GM18526 (cell line): Measurements from ENCODE around the gene RCBTB2.

ENCODE experiments used
- POLR2A ChIP-seq: IDR thresholded peaks from 3 replicates; pipeline ENCODE4 v1.6.1; 2011; ENCODE audit not compliant: insufficient read length; ENCODE audit errors: extremely low read depth

The RCBTB2 gene

DNA sequence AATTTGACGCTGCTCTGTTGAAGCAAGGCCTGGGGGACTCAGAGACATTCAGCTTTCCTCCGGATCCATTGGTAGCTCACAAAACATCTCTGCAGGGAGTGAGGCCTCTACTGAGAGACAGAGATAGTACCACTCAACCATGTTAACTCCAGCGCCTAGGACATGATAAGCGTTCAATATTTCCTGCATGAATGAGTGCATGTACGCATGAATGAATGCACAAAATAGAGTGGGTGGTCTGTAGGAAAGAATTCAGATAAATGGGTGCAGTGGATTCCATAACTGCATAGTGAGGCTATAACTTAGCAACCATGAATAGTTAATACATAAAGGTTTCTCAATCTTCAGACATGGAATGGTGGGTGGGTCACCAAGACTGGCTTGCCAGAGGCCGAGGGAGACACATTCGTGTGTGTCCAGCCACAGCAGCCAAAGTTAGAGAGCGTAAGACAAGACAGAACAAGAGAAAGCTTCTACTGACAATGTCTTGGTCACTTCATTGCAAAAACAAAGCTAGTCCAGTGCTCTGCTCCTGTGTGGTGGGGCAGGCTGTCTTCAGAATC lies 36.3 kb upstream of the RCBTB2 start:
- TF ChIP-seq POLR2A = no peak

DNA sequence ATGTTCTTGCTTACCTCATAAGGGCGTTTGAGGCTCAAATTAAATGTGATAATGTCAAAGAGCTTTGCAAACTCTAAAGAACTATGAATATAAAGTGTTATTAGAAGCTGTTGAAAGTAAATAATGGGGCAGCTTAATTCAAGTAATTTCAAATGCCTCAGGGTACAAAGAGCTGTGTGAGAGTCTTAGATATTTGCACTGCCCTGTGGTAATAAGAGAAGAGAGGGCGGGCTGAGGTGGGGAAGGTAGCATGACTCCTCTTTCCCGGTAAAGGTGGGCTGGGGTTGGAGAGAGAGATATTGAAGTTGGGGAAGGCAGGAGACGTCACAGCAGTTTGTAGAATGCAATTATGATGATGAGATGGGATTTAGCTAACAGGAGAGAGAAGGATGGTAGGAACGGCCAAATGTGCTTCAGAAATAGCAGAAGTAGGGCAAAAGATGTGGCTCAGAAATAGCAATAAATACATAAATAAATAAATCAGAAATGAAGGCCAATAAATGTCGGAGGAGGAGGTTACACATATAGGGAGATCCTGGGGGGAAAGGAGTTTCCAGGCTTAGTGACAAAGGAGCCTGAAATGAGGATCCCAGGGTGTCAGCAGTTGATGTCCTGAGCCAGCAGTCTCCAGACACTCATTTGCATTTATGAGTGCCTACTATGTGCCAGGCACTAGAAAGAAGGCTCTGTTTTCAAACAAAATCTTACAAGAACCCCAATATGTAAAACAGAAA lies 35.7 kb upstream of the RCBTB2 start:
- TF ChIP-seq POLR2A = no peak

DNA sequence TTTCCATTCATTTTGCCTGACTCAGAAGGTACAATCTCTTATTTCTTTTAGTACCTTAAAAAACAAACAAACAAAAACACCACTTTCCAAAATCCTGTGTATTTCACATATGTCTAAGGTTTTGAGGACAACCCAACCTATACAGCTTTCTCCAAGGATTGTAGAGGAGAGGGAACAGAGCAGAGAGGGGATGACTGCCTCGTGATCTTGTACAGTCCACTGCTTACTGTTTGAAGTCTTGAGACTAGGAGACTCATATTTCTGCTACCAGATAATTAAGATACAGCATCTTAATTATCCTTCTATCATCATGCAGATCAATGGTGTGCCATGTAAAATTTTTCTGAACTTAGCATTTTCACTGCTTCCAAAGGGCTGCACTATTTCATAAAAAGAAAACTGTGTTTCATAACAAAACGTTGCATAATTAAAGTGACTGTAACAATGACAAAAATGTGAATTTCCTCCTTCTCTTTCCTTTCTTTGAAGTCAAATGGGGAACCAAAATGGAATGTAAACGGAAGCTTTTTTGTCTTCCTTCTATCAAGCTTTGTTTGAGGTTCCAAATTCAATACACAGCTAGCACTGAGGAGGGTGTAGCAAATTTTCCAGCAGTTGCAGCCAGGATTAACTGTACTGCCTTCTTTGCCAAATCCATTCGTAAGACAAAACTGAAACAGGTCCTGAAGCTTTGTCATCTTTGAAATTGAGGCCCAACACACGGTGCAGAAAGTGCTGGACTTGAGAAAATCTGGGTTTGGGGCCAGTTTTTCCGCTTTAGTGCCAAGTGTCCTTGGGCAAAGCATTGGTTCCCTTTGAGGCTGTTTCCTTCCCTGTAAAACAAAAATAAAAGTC lies 34.9 kb upstream of the RCBTB2 start:
- TF ChIP-seq POLR2A = no peak

DNA sequence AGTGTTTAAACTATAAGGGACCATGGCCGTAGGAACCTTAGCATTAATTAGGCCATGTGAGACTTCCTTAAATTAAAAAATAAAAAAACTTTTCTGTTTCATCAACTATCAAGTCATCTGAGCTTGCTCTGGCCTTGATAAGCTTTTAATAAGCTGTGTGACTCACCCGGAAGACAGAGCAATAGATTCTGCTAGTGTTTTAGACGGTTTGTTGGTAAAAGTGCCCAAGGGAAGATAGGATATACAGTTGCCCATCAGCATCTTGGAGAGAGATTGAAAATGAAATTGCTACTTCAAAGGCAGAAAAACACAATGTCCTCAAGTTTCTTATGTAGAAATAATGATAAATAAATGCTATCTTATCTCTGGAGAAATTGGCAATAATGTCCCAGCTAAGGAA lies 31.2 kb upstream of the RCBTB2 start:
- no peak for TF ChIP-seq POLR2A

DNA sequence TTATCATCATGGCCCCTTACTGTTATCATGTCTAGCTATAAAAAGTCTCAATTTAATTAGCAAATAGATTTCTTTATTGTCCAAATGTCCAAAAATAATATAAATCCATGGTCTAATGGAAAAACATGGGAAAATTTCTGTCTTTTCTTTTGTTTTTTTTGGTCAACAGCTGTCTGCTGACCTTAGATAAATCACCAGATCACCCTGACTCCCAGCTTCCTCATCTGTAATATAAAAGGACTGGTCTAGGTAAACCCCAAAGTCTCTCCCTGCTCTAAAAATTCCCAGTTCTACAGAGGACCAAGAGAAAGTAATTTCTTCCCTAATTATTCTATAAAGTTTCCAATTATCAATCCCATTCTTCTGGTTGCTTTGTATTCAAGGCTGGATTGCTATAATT lies 30.7 kb upstream of the RCBTB2 start:
- TF ChIP-seq POLR2A = no peak

DNA sequence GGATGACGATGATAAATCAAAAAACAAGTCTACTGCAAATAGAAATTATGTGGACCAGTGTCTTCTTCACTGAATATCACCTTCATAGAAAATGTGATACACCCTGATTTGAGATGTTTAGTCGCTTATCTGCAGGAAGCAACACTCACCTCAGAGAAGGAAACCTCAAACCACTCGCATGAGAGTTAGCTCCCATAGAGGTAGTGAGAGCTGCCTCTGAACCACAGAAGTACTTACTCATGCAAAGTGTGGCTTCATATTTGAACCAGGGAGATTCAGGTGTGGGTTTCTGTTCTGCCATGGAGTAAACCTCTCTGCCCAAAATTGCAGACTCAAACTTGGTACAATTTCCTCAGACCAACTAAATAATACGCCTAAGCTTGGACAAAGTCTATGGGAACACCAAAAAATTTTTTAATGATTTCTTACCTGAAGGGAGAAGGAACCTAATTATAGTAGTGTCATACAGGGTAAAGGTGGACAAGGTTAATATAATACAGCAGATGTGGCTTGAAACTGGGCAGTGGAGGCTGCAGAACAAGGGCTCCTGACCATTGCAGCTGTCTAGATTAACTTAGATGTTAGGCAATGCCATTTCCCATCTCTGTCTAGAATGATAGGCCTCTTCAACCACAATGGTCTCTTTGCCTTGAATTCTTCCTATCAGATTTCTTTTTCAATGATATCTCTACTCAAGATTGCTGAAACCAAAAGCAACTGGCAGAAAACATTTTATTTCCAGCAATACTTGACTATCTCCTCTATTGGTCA lies 29.6 kb upstream of the RCBTB2 start:
- no peak for TF ChIP-seq POLR2A

DNA sequence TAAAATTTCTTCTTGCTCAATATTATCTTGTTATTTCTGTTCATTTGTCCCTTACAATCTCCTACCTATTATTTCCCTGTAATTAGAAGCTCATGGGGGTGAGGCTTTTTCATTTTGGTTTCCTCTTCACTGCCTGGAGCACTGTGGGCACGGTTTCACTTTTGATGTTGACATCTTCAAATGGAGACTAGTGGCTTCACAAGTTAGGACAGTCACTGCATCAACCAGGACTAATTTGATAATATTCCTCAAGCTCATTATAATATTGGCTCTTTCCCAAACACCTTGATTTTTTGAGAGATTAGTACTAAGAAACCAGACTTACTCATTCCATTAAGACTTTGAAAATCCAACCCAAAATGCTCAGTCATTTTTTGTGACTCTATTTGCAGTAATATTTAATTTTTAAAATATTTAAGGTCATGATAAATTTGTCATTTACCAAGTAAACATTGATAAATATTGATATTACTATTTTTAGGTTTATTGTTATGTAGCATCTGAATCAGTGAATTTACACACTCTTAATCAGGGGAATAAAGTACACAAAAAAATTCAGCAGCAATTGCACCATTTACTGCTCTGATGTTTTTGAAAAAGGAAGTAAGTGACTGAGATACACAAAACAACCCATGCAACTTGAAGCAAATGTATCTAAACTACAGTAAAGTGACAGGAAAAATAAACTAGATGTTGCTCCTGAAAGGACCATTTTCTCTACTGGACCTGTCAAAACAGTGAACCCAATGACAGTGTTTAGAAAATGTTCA lies 28.8 kb upstream of the RCBTB2 start:
- TF ChIP-seq POLR2A = no peak

DNA sequence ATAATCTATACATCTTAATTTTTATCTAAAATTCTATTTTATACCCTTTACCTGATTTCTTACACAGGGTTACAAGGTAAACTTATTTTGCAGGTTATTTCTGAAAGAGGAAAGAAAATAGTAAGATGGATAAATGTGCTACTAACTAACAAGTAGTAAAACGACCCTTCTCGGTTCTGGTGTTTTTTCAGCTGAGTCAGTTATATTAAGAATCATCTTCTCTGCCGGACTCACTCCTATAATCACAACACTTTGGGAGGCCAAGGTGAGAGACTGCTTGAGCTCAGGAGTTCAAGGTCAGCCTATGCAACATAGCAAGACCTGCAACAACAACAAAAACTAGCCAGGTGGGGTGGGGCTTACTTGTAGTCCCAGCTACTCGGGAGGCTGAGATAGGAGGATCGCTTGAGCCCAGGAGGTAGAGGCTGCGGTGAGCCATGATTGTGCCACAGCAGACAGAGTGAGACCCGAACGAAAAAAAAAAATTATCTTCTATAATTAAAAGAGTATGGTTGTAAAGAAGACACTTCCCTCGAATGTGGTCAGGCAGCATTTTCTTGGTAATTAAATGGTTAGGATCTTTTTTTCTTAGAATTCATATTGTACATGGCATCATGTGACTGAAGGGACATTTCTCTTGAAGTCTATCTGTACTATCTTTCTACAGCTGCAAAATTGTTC lies 27.9 kb upstream of the RCBTB2 start:
- no peak for TF ChIP-seq POLR2A

DNA sequence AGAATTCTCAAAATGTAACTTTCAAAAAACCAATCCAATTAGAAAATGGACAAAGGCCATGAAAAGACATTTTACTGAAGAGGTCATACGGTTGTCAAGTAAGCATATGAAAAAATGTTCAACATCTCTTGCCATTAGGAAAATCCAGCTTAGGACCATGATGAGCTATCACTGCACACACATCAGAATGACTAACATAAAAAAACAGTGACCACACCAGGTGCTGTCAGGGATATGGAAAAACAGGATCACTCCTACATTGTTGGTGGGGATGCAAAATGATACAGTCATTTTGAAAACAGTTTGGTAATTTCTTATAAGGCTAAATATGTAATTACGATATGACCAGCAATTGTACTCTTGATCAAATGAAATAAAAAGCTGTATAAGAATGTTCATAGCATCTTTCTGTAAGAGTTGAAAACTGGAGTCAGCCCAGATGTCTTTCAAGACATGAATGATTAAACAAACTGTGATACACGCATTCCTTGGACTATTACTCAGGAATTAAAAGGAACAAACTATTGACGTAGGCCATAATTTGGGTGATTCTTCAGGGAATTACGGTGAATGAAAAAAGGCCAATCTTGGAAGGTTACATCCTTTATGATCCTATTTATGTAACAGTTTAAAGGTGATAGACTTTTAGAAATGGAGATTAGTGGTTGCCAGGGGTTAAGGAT lies 26.9 kb upstream of the RCBTB2 start:
- no peak for TF ChIP-seq POLR2A

DNA sequence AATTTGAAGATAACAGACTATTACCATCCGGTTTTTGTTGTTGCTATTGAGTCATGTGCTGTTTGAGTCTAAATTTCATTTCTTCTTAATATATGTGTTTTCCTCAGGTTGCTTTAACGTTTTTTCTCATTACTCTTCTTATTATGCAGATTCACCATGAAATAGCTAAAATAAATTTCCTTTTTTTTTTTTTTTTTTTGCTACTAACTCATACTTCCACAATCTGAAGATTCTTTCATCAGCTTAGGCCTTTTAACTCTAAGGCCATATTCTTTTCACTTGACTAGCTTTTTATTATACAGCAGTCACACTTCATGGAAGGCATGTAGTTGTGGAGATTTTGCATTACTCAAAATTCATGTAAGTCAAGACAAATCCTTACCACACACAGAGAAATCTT lies 23.9 kb upstream of the RCBTB2 start:
- TF ChIP-seq POLR2A = no peak

DNA sequence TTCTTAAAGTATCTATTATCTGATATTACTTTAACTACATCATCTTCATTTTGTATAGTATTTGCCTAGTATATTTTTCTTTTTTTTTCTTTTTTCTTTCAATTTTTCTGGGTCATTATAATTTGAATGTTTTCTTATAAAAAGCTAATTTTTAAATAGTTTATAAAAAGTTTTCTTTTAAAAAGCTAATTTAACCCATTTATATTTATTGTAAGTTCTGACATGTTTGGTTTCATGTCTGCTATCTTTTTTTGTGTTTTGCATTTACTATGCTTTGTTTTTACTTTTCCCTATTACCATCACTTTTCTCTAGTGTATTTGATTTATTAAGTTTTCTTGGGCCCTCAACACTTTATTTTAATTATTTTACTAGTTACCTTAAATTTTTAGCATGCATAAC lies 22.6 kb upstream of the RCBTB2 start:
- TF ChIP-seq POLR2A = no peak

DNA sequence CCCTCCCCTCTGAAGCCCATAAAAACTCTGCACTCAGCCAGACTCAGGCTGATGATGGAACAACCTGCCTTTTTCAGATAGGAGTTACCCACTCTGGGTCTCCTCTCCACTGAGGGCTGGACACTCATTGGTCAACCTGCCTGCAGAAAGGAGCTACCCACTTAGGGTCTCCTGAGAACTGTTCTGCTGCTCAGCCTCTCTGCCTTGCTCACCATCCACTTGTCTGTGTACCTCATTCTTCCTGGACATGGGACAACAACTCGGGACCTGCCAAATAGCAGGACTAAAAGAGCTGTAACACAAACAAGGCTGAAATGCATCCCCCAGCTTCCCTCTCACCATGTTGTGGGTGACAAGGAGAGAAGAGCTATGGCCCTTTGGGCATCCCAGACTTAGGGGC lies 18.4 kb upstream of the RCBTB2 start:
- no peak for TF ChIP-seq POLR2A

DNA sequence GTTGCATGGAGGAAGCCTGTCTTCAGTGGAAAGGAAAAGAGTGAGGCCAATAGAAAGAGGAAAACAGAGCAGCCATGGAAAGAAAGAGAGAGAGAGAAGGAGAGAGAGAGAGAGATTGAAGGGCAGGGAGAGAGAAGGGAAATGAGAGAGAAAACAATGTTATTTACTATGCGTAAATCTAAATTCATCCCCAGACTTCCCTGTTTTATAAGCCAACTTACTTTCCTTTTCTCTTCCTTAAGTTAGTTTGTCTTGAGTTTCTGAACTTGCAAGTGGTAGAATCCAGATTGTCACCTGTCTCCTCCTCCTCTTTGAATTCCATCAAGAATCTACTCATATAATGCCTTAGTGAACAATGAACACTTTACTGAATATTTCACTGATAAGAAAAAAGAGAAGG lies 16.8 kb upstream of the RCBTB2 start:
- TF ChIP-seq POLR2A = no peak

DNA sequence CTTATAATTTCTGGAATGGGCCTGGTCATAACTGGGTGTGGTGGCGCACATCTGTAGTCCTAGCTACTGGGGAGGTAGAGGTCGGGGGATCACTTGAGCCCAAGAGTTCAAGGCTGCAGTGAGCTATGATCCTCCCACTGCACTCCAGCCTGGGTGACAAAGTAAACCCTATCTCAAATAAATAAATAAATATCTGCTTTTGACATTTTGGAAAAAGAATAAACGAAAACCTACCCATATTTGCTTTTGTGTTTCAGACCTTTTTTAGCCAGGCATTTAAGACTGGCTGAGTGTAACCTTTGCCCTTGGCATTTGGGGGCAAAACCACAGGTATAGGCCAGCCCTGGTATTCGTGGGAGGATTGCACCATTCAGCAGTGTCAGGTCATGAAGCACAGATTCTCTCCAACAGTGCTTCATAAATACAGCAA lies 14.8 kb upstream of the RCBTB2 start:
- TF ChIP-seq POLR2A = no peak

DNA sequence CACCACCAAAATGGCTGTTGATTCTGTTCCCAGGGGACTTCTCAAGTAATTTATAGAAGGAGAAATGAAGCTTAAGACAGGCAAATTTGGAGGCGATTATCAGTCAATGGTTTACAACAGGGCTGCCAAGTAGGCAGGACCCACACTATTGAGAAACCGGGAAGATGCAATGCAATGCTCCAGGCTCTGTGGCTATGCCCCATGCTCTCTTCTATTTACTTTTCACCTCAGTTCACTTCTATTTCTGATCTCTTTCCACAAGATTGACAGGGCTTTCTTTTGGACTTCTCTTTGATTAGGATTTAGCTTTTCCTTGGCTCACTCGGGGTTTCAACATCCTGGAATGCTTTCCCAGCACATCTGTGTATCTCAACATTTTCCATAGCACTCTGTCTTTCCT lies 12.7 kb upstream of the RCBTB2 start:
- no peak for TF ChIP-seq POLR2A
